WERI-Rb-1 (cell line): ENCODE results near the gene DPP9.
"Not testable (repeated sequence)": the region's sequence is repeated elsewhere in the genome, so short reads cannot be mapped to it uniquely, and the experiment has no call there.

Experiments
- DNase-seq: peaks from one replicate; pipeline ENCODE4 v3.0.0-alpha.2; 2020
- H3K27ac ChIP-seq: fragments of 250-450 bp; sonication (Bioruptor Pico); 2 replicates; pipeline ENCODE4 v1.5.1; 2020; ENCODE audit warnings: mild to moderate bottlenecking, moderate library complexity
- H3K27me3 ChIP-seq: fragments of 250-450 bp; sonication (Bioruptor Pico); 2 replicates; pipeline ENCODE4 v1.5.1; 2021; ENCODE audit warnings: mild to moderate bottlenecking, low read depth, moderate library complexity; ENCODE audit not compliant: insufficient read depth, severe bottlenecking
- H3K36me3 ChIP-seq: fragments of 250-450 bp; sonication (Bioruptor Pico); 2 replicates; pipeline ENCODE4 v1.5.1; 2020; ENCODE audit warnings: mild to moderate bottlenecking, moderate library complexity
- H3K4me3 ChIP-seq: 2 replicates; pipeline ENCODE4 v1.5.1; 2011; ENCODE audit warnings: low read depth, mild to moderate bottlenecking, control low read depth, low read length
- H3K9me3 ChIP-seq: fragments of 250-450 bp; sonication (Bioruptor Pico); 2 replicates; pipeline ENCODE4 v1.5.1; 2021; ENCODE audit warnings: mild to moderate bottlenecking, moderate library complexity; ENCODE audit not compliant: severe bottlenecking
- TF ChIP-seq, protein P1 (sequence below): IDR thresholded peaks from 2 replicates; pipeline ENCODE4 v1.5.1; 2011; ENCODE audit warnings: low read depth, mild to moderate bottlenecking, control low read depth, inconsistent platforms, low read length

The DPP9 gene

DNA sequence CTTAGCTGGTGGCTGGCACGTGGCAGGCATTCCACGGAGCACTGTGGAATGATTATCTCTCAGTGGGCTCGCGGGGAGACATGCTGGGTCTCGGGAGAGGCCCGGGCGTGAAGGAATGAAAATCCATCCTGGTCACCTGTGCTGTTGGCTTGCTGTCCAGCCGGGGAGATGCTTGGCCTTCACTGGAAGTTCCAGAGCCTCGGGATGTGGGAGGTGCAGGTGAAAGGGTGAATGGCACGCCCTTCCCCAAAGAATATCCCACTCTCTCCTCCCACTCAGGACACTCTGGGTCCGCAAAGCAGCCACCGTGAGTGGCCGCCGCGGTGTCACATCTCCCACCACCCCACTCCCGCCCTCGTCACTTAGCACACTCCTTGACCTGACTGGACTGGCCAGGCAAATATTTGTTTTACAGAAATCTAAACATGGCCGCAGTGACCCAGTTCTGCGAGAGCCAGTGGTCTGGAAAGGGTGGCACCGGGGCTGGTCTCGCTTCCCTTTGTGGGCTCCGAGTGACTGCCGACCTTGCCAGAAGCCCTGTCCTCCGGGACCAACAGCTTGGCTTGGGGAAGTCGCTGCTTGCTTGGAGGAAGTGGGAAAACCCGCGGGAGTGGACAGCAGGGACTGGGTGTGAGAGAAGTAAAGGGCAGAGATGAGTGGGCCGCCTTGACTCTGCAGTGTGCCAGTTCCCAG lies 8.0 kb downstream of the DPP9 start:
- DNase-seq, result no peak
- no peak overlapping the region for H3K27ac ChIP-seq
- H3K36me3 ChIP-seq, result peaks cover 88% of the 10 kb centered on the region

DNA sequence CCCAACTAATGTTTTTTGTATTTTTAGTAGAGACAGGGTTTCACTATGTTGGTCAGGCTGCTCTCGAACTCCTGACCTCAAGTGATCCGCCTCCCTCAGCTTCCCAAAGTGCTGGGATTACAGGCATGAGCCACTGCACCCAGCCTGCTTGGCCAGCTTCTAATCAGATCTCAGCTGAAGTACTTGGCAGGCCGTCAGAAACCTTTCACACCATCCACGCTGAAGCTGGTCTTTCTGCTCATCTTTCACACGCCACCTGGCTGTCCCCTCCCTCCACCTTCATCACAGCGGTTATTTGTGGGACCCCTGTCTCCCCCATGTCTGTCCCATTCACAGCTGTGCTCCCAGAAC lies 8.5 kb downstream of the DPP9 start:
- H3K36me3 ChIP-seq, result peaks cover 88% of the 10 kb centered on the region
- not testable (repeated sequence) for H3K4me3 ChIP-seq, H3K27me3 ChIP-seq, DNase-seq, H3K27ac ChIP-seq, H3K9me3 ChIP-seq

More for the DNA sequence above, 8.0 kb downstream of the DPP9 start:
- H3K27me3 ChIP-seq, result no peaks in the 10 kb centered on the region
- no peaks in the 10 kb centered on the region for H3K9me3 ChIP-seq
- TF ChIP-seq, protein P1, sequence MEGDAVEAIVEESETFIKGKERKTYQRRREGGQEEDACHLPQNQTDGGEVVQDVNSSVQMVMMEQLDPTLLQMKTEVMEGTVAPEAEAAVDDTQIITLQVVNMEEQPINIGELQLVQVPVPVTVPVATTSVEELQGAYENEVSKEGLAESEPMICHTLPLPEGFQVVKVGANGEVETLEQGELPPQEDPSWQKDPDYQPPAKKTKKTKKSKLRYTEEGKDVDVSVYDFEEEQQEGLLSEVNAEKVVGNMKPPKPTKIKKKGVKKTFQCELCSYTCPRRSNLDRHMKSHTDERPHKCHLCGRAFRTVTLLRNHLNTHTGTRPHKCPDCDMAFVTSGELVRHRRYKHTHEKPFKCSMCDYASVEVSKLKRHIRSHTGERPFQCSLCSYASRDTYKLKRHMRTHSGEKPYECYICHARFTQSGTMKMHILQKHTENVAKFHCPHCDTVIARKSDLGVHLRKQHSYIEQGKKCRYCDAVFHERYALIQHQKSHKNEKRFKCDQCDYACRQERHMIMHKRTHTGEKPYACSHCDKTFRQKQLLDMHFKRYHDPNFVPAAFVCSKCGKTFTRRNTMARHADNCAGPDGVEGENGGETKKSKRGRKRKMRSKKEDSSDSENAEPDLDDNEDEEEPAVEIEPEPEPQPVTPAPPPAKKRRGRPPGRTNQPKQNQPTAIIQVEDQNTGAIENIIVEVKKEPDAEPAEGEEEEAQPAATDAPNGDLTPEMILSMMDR, result no peak
- no peak overlapping the region for H3K4me3 ChIP-seq

DNA sequence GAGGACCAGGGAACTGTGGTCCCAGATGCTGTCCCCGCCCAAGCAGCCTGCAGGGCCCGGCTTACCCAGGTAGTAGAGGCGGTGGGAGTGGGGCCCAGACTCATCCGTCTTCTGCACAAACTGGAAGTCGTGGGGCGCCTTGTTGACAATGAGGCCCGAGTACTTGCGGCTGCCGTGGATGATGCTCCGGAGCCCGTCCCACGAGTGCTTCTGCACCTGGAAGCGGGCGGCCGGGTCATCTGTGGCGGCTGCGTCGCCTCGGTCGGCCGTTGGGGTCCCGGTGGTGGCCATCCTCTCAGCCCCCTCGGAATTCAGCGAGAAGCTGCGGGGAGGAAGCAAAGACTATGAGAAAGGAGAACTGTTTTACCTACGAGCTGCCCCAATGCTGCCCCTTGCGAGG lies 9.6 kb downstream of the DPP9 start:
- H3K27me3 ChIP-seq, result no peaks in the 10 kb centered on the region
- H3K27ac ChIP-seq, result no peak overlapping the region
- H3K4me3 ChIP-seq, result no peak overlapping the region
- TF ChIP-seq, protein P1, result no peak
- H3K36me3 ChIP-seq, result peaks cover 85% of the 10 kb centered on the region
- no peaks in the 10 kb centered on the region for H3K9me3 ChIP-seq
- no peak for DNase-seq

DNA sequence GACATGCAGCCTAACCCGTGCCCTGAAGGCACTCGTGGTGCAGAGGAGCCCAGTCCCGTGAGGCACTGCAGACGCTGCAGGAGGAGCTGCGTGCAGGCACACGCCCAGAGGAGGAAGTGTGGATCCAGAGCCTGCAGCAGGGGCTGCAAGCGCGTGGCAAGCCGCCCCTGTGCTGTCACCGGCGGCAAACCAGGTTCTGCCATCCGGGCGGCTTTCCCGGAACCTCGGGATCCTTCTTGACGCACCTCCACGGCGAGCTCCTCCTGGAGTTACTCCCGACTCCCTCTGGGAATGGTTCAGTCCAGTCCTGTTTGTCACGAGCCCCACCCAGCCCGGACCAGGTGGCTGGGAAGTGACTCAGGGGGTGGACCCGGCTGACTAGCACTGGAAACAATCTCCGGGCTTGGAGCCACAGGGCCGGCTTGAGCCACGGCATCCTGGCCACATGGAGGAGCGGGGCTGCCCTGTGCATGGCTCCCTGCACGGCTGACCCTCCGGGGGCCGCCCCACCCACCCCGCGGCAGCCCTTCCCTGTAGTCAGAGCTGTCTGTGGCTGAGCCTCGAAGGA lies 10.2 kb downstream of the DPP9 start:
- Histone ChIP-seq H3K36me3 (peaks cover 80% of the 10 kb centered on the region), H3K27ac (no peak overlapping the region; the same call in 1 of the 2 replicates), H3K4me3 (no peak overlapping the region), H3K27me3 (no peaks in the 10 kb centered on the region), H3K9me3 (no peaks in the 10 kb centered on the region)
- no peak for DNase-seq
- TF ChIP-seq, protein P1, result no peak

DNA sequence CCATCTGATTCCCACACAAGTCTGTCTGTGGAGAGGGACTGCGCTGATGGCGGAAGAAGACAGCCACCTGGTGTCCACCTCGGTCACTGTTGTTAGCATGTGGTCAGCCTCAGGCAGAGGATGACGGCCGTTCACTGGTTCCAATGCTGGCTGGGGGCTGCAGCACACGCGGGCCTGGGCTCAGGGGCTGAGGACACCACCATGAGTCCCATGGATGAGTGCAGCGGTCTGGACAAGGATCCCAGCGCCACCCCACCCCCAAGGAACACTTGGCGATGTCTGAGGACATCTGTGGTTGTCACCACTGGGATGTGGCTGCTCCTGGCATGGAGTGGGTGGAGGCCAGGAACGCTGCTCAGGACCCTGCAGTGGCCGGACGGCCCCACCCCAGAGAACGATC lies 10.9 kb downstream of the DPP9 start:
- H3K27me3 ChIP-seq, result no peaks in the 10 kb centered on the region
- TF ChIP-seq, protein P1, result peak; percentile 59
- H3K9me3 ChIP-seq, result no peaks in the 10 kb centered on the region
- DNase-seq, result peak; percentile 37
- H3K4me3 ChIP-seq, result no peak overlapping the region
- peak overlapping the region; percentile 60; the same call in 1 of the 2 replicates for H3K27ac ChIP-seq
- peaks cover 75% of the 10 kb centered on the region for H3K36me3 ChIP-seq

DNA sequence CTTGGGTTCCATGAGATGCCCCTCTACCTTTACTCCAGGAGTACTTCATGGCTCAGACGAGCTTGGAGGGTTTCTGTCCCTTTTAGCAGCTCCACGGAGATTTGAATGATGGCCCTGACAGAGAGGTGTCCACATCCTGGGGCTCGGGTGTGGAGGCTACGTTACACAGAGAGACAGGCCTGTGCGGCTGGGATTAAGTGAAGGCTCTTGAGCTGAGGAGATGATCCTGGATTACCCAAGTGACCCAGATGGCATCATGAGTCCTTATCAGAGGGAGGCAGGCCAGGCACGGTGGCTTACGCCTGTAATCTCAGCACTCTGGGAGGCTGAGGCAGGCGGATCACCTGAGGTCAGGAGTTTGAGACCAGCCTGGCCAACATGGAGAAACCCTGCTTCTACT lies 12.4 kb downstream of the DPP9 start:
- no peaks in the 10 kb centered on the region for H3K9me3 ChIP-seq
- peaks cover 64% of the 10 kb centered on the region for H3K36me3 ChIP-seq
- H3K27me3 ChIP-seq, result no peaks in the 10 kb centered on the region
- peak overlapping the region; percentile 70 for H3K27ac ChIP-seq
- H3K4me3 ChIP-seq, result no peak overlapping the region
- TF ChIP-seq, protein P1, result no peak
- peak; percentile 95 for DNase-seq
